Neural cell (in vitro differentiated cells): ENCODE results near the gene CISD3. TPM values are rescaled to one million over a fixed set of nuclear protein-coding genes. Genes with fewer than 3 reads are reported as not detected.

Source experiments
- H2AFZ ChIP-seq: fragments of 200-600, 300-800 bp; sonication (generic), shearing (Covaris generic); 2 replicates; pipeline ENCODE4 v1.6.0; 2014; ENCODE audit warnings: low read depth, mild to moderate bottlenecking, antibody characterized with exemption, low read length, moderate library complexity
- H3F3A ChIP-seq: fragments of 200-600 bp; shearing (Covaris generic); 2 replicates; pipeline ENCODE4 v1.6.1; 2016; ENCODE audit warnings: mild to moderate bottlenecking, moderate library complexity, mixed read lengths, antibody characterized with exemption, low read length; ENCODE audit not compliant: insufficient read depth, poor library complexity, severe bottlenecking
- H3K27ac ChIP-seq: fragments of 200-600, 300-800 bp; sonication (generic), shearing (Covaris generic); 2 replicates; pipeline ENCODE4 v1.5.1; 2014; ENCODE audit warnings: mild to moderate bottlenecking, low read length, moderate library complexity
- H3K27me3 ChIP-seq: fragments of 300-800, 200-600 bp; sonication (generic), shearing (Covaris generic); 2 replicates; pipeline ENCODE4 v1.6.0; 2014; ENCODE audit warnings: mild to moderate bottlenecking, low read depth, low read length, moderate library complexity; ENCODE audit not compliant: insufficient read depth
- H3K36me3 ChIP-seq: fragments of 300-800, 200-600 bp; sonication (generic), shearing (Covaris generic); 2 replicates; pipeline ENCODE4 v1.5.1; 2014; ENCODE audit warnings: mild to moderate bottlenecking, antibody characterized with exemption, low read length, moderate library complexity; ENCODE audit not compliant: insufficient read depth
- H3K4me2 ChIP-seq: fragments of 300-800, 200-600 bp; sonication (generic), shearing (Covaris generic); 2 replicates; pipeline ENCODE4 v1.6.0; 2014; ENCODE audit warnings: mild to moderate bottlenecking, low read length
- H3K4me3 ChIP-seq: fragments of 300-800, 200-600 bp; sonication (generic), shearing (Covaris generic); 2 replicates; pipeline ENCODE4 v1.5.1; 2014; ENCODE audit warnings: mild to moderate bottlenecking, low read length, moderate library complexity
- H3K79me2 ChIP-seq: fragments of 200-600 bp; shearing (Covaris generic); replicated peaks from 2 replicates; pipeline ENCODE4 v1.6.0; 2014; ENCODE audit warnings: mild to moderate bottlenecking, low read length, moderate library complexity; ENCODE audit not compliant: insufficient read depth
- H3K9ac ChIP-seq: fragments of 300-800, 200-600 bp; sonication (generic), shearing (Covaris generic); 2 replicates; pipeline ENCODE4 v1.6.1; 2016; ENCODE audit warnings: mild to moderate bottlenecking, low read length, mixed read lengths
- H3K9me2 ChIP-seq: fragments of 200-600 bp; shearing (Covaris generic); 2 replicates; pipeline ENCODE4 v1.6.1; 2016; ENCODE audit warnings: mild to moderate bottlenecking, low read length, mixed read lengths; ENCODE audit not compliant: insufficient read depth
- H3K9me3 ChIP-seq: fragments of 200-600, 300-800 bp; sonication (generic), shearing (Covaris generic); 2 replicates; pipeline ENCODE4 v1.6.1; 2016; ENCODE audit warnings: mild to moderate bottlenecking, mixed run types, low read length, moderate library complexity, mixed read lengths
- H4K20me1 ChIP-seq: fragments of 200-600 bp; shearing (Covaris generic); 2 replicates; pipeline ENCODE4 v1.6.1; 2016; ENCODE audit warnings: mild to moderate bottlenecking, mixed run types; ENCODE audit not compliant: insufficient read depth
- CTCF ChIP-seq: fragments of 450-650 bp; IDR thresholded peaks from 2 replicates; pipeline ENCODE4 v1.5.1; 2014; ENCODE audit warnings: antibody characterized with exemption, mild to moderate bottlenecking, moderate library complexity; ENCODE audit not compliant: poor library complexity, severe bottlenecking
- EP300 ChIP-seq: fragments of 450-650 bp; conservative IDR thresholded peaks from 2 replicates; pipeline ENCODE4 v1.6.1; 2014; ENCODE audit warnings: antibody characterized with exemption, mild to moderate bottlenecking, moderate library complexity; ENCODE audit not compliant: poor library complexity, severe bottlenecking
- EZH2 ChIP-seq: fragments of 200-600, 300-800 bp; shearing (Covaris generic), sonication (generic); IDR thresholded peaks from 2 replicates; pipeline ENCODE4 v1.6.1; 2014; ENCODE audit warnings: antibody characterized with exemption, low read length, borderline replicate concordance, mild to moderate bottlenecking; ENCODE audit not compliant: insufficient read depth, poor library complexity, severe bottlenecking
- MXI1 ChIP-seq: fragments of 450-650 bp; conservative IDR thresholded peaks from 2 replicates; pipeline ENCODE4 v1.6.1; 2014; ENCODE audit warnings: antibody characterized with exemption, mild to moderate bottlenecking; ENCODE audit not compliant: poor library complexity, severe bottlenecking
- POLR2AphosphoS5 ChIP-seq: IDR thresholded peaks from 2 replicates; pipeline ENCODE4 v1.6.1; 2012
- RAD21 ChIP-seq: fragments of 450-650 bp; conservative IDR thresholded peaks from 2 replicates; pipeline ENCODE4 v1.6.1; 2014; ENCODE audit warnings: antibody characterized with exemption, mild to moderate bottlenecking, moderate library complexity
- REST ChIP-seq: IDR thresholded peaks from 2 replicates; pipeline ENCODE4 v1.6.1; 2012; ENCODE audit warnings: borderline replicate concordance
- SMC3 ChIP-seq: fragments of 450-650 bp; conservative IDR thresholded peaks from 2 replicates; pipeline ENCODE4 v1.6.1; 2014; ENCODE audit warnings: antibody characterized with exemption, mild to moderate bottlenecking, moderate library complexity; ENCODE audit not compliant: poor library complexity
- TAF1 ChIP-seq: IDR thresholded peaks from 2 replicates; pipeline ENCODE4 v1.6.1; 2012; ENCODE audit warnings: low read depth
- polyA minus RNA-seq: library from RNA; depleted of rRNA, polyadenylated mRNA; stranded (reverse); fragments of >200 nt; gene quantifications from 2 replicates; pipeline ENCODE4 v1.2.3, GENCODE V29; 2014
- polyA plus RNA-seq: library from polyadenylated mRNA; depleted of rRNA; stranded (reverse); fragments of >200 nt; gene quantifications from 2 replicates; pipeline ENCODE4 v1.2.3, GENCODE V29; 2014

The CISD3 gene
- 0.48 and 1.2 TPM in 2 replicates for polyA plus RNA-seq
- polyA minus RNA-seq: 0.73 and 1.6 TPM in 2 replicates

- no peak within 1 kb of the TSS for H3K27ac ChIP-seq
- no peaks in the 10 kb centered on the region for H3K79me2 ChIP-seq
- H2AFZ ChIP-seq: no peak within 1 kb of the TSS
- H3K4me2 ChIP-seq: peak within 1 kb of the TSS; percentile 51
- H4K20me1 ChIP-seq: no peaks in the 10 kb centered on the region
- H3F3A ChIP-seq: no peaks in the 10 kb centered on the region
- no peaks in the 10 kb centered on the region for H3K36me3 ChIP-seq
- peak within 1 kb of the TSS; percentile 53 for H3K9ac ChIP-seq
- H3K4me3 ChIP-seq: peak within 1 kb of the TSS; percentile 63
- TF ChIP-seq EP300 (no peak), TAF1 (no peak), EZH2 (no peak), REST (no peak), MXI1 (no peak), RAD21 (peak; percentile 59), POLR2AphosphoS5 (no peak), SMC3 (peak; percentile 67), CTCF (peak; percentile 83)
- no peaks in the 10 kb centered on the region for H3K9me2 ChIP-seq
- H3K9me3 ChIP-seq: no peaks in the 10 kb centered on the region
- no peaks in the 10 kb centered on the region for H3K27me3 ChIP-seq
These were observed at the start of gene CISD3 for GRCh38 chr17:38729886-38730525. CISD3 (plus strand) TSS chr17:38730341; CDS start chr17:38730359, 18 bp downstream.

GRCh38 chr17:38681096-38681495 lies 49.0 kb upstream of the CISD3 start:
- no peak for TF ChIP-seq RAD21
- TF ChIP-seq REST: no peak
- TF ChIP-seq CTCF: no peak
- no peak for TF ChIP-seq MXI1
- TF ChIP-seq SMC3: no peak
- no peak for TF ChIP-seq EP300
- TF ChIP-seq EZH2: no peak
- no peak for TF ChIP-seq TAF1
- no peak for TF ChIP-seq POLR2AphosphoS5

More at GRCh38 chr17:38681096-38681495, 49.0 kb upstream of the CISD3 start:
- Histone ChIP-seq H3K9me2 (no peaks in the 10 kb centered on the region), H3K27me3 (peaks cover 5% of the 10 kb centered on the region), H3K36me3 (no peaks in the 10 kb centered on the region), H3F3A (no peaks in the 10 kb centered on the region), H3K9me3 (no peaks in the 10 kb centered on the region), H3K27ac (no peak overlapping the region), H2AFZ (no peak overlapping the region), H3K79me2 (no peaks in the 10 kb centered on the region), H3K4me2 (no peak overlapping the region), H3K9ac (no peak overlapping the region), H3K4me3 (no peak overlapping the region), H4K20me1 (no peaks in the 10 kb centered on the region)
